HCT116 (cell line): ENCODE data around the gene RFXANK. TPM values are rescaled to one million over a fixed set of nuclear protein-coding genes. Genes with fewer than 3 reads are reported as not detected.

ENCODE experiments used
- ATAC-seq: fragments of 200-7000 bp; cut with Tn5 transposase; 2 replicates; pipeline ENCODE4 v1.9.1; 2020; ENCODE audit warnings: mild to moderate bottlenecking, moderate library complexity
- BruUV-seq: library from RNA; stranded (reverse); fragments of 400-500 nt; replicated peaks from 2 replicates; lab custom pipeline; 2021; lab: Mats Ljungman, UMichigan
- CTCF ChIA-PET: fragments of 300-600 bp; sonication (Branson Sonifier 250); formaldehyde crosslinking; loops from one replicate; lab custom pipeline; 2021; ENCODE audit warnings: antibody characterized with exemption; lab: Charles Lee
- POLR2A ChIA-PET: fragments of 300-600, 350-600 bp; sonication (Branson Sonifier 250); formaldehyde crosslinking; loops from one replicate; lab custom pipeline; 2021; ENCODE audit warnings: antibody characterized with exemption; lab: Charles Lee
- RAD21 ChIA-PET, 2 experiments: fragments of 300-600 bp; sonication (Branson Sonifier 250); formaldehyde crosslinking; loops; one replicate each; lab custom pipeline; 2023; ENCODE audit warnings: low total read pairs in 2 of 2; ENCODE audit not compliant: uncharacterized antibody in 2 of 2, unreplicated experiment in 2 of 2, low non-redundant PET in 1 of 2; lab: Charles Lee
- DNase-seq: peaks from one replicate; pipeline ENCODE4 v3.0.0-alpha.2; 2010; ENCODE audit warnings: low read depth, low spot score
- H2AFZ ChIP-seq: fragments of 200-600 bp; shearing (Covaris generic), sonication (generic); 2 replicates; pipeline ENCODE4 v1.6.1; 2017; ENCODE audit warnings: low read depth, mixed run types, mixed read lengths, antibody characterized with exemption, low read length; ENCODE audit not compliant: poor library complexity, severe bottlenecking
- H3K27ac ChIP-seq: 2 replicates; pipeline ENCODE4 v1.5.1; 2012; ENCODE audit warnings: low read depth, low read length
- H3K27me3 ChIP-seq: fragments of 200-600 bp; sonication (generic); 2 replicates; pipeline ENCODE4 v1.6.1; 2016; ENCODE audit warnings: mixed run types, low read length, mixed read lengths; ENCODE audit not compliant: insufficient read depth
- H3K36me3 ChIP-seq, 2 experiments: fragments of 200-500 bp in 1 of 2; fragments of 200-600 bp in 1 of 2; sonication (Bioruptor generic) in 1 of 2; sonication (generic) in 1 of 2; 2 replicates each; pipeline versions ENCODE4 v1.5.1 to v1.6.1; 2014 to 2016; ENCODE audit warnings: low read length in 2 of 2, inconsistent platforms in 1 of 2, mixed read lengths in 1 of 2, mixed run types in 1 of 2; ENCODE audit not compliant: insufficient read depth in 2 of 2, control insufficient read depth in 1 of 2
- H3K4me1 ChIP-seq, 2 experiments: fragments of 200-600 bp in 1 of 2; sonication (generic) in 1 of 2; 2 replicates each; pipeline versions ENCODE4 v1.5.1 to v1.6.1; 2012 to 2017; ENCODE audit warnings: low read length in 2 of 2, inconsistent platforms in 1 of 2, mild to moderate bottlenecking in 1 of 2, mixed read lengths in 1 of 2, mixed run types in 1 of 2, moderate library complexity in 1 of 2; ENCODE audit not compliant: insufficient read depth in 2 of 2, control insufficient read depth in 1 of 2
- H3K4me2 ChIP-seq: fragments of 200-600 bp; sonication (generic); 2 replicates; pipeline ENCODE4 v1.6.1; 2017; ENCODE audit warnings: mixed run types, low read length, mixed read lengths
- H3K4me3 ChIP-seq, 2 experiments: fragments of 200-600 bp in 1 of 2; sonication (generic) in 1 of 2; replicated peaks in 1 of 2; 2 replicates each; pipeline ENCODE4 v1.5.1; 2011 to 2016; ENCODE audit warnings: low read length in 2 of 2, control low read depth in 1 of 2, low read depth in 1 of 2, mild to moderate bottlenecking in 1 of 2, mixed read lengths in 1 of 2, mixed run types in 1 of 2
- H3K79me2 ChIP-seq: fragments of 200-600 bp; sonication (generic); 2 replicates; pipeline ENCODE4 v1.6.1; 2017; ENCODE audit warnings: mild to moderate bottlenecking, mixed run types, low read length, moderate library complexity, mixed read lengths; ENCODE audit not compliant: insufficient read depth
- H3K9ac ChIP-seq: fragments of 200-600 bp; sonication (generic); 2 replicates; pipeline ENCODE4 v1.6.1; 2016; ENCODE audit warnings: low read length, mixed read lengths
- H3K9me2 ChIP-seq: fragments of 200-600 bp; sonication (generic), shearing (Covaris generic); 2 replicates; pipeline ENCODE4 v1.6.1; 2017; ENCODE audit warnings: mixed run types, mild to moderate bottlenecking, moderate library complexity; ENCODE audit not compliant: insufficient read depth
- H3K9me3 ChIP-seq, 2 experiments: fragments of 200-500 bp in 1 of 2; fragments of 200-600 bp in 1 of 2; sonication (Bioruptor generic) in 1 of 2; sonication (generic) in 1 of 2; 2 replicates each; pipeline ENCODE4 v1.6.1; 2014 to 2017; ENCODE audit warnings: low read length in 2 of 2, mixed read lengths in 2 of 2, inconsistent platforms in 1 of 2, low read depth in 1 of 2, mild to moderate bottlenecking in 1 of 2, mixed run types in 1 of 2, moderate library complexity in 1 of 2; ENCODE audit not compliant: control insufficient read depth in 1 of 2, insufficient read depth in 1 of 2
- H4K20me1 ChIP-seq: fragments of 200-600 bp; sonication (generic), shearing (Covaris generic); 2 replicates; pipeline ENCODE4 v1.6.1; 2017; ENCODE audit warnings: mixed run types, mild to moderate bottlenecking, moderate library complexity; ENCODE audit not compliant: insufficient read depth
- CBX3 ChIP-seq: IDR thresholded peaks from 2 replicates; pipeline ENCODE4 v1.6.1; 2012; ENCODE audit warnings: low read depth
- CEBPB ChIP-seq: IDR thresholded peaks from 2 replicates; pipeline ENCODE4 v1.6.1; 2012; ENCODE audit warnings: low read depth
- CTCF ChIP-seq, 3 experiments: fragments of 200-600 bp in 1 of 3; sonication (generic) in 1 of 3; IDR thresholded peaks in 2 of 3; conservative IDR thresholded peaks in 1 of 3; 2 replicates each; pipeline ENCODE4 v1.5.1; 2012 to 2017; ENCODE audit warnings: low read depth in 2 of 3, low read length in 2 of 3, antibody characterized with exemption in 1 of 3, borderline replicate concordance in 1 of 3, control low read depth in 1 of 3, mild to moderate bottlenecking in 1 of 3, mixed read lengths in 1 of 3, mixed run types in 1 of 3, moderate library complexity in 1 of 3; ENCODE audit not compliant: insufficient read depth in 1 of 3
- EGR1 ChIP-seq: IDR thresholded peaks from 2 replicates; pipeline ENCODE4 v1.6.1; 2012; ENCODE audit warnings: low read depth
- ELF1 ChIP-seq: IDR thresholded peaks from 2 replicates; pipeline ENCODE4 v1.6.1; 2012; ENCODE audit warnings: low read depth, borderline replicate concordance
- EZH2 ChIP-seq: fragments of 200-600 bp; sonication (generic); IDR thresholded peaks from 2 replicates; pipeline ENCODE4 v1.6.1; 2017; ENCODE audit warnings: antibody characterized with exemption, mixed run types
- EZH2phosphoT487 ChIP-seq: fragments of 200-600 bp; IDR thresholded peaks from 2 replicates; pipeline ENCODE4 v1.6.1; 2018; ENCODE audit warnings: antibody characterized with exemption, borderline replicate concordance
- FOSL1 ChIP-seq: IDR thresholded peaks from 2 replicates; pipeline ENCODE4 v1.6.1; 2012; ENCODE audit warnings: low read depth
- POLR2A ChIP-seq: IDR thresholded peaks from 2 replicates; pipeline ENCODE4 v1.7.0; 2011; ENCODE audit warnings: borderline replicate concordance; ENCODE audit not compliant: insufficient read depth, insufficient read length; ENCODE audit errors: extremely low read depth
- POLR2AphosphoS5 ChIP-seq: IDR thresholded peaks from 2 replicates; pipeline ENCODE4 v1.6.1; 2011; ENCODE audit warnings: mild to moderate bottlenecking, low read depth, low read length, moderate library complexity
- RAD21 ChIP-seq: IDR thresholded peaks from 2 replicates; pipeline ENCODE4 v1.6.1; 2012; ENCODE audit warnings: low read depth, mild to moderate bottlenecking
- REST ChIP-seq: IDR thresholded peaks from 2 replicates; pipeline ENCODE4 v1.6.1; 2012; ENCODE audit warnings: low read depth
- SP1 ChIP-seq: IDR thresholded peaks from 2 replicates; pipeline ENCODE4 v1.6.1; 2012; ENCODE audit warnings: low read depth
- SRF ChIP-seq: IDR thresholded peaks from 2 replicates; pipeline ENCODE4 v1.6.1; 2012; ENCODE audit warnings: low read depth
- TCF7L2 ChIP-seq: IDR thresholded peaks from 2 replicates; pipeline ENCODE4 v1.7.0; 2011; ENCODE audit warnings: borderline replicate concordance, inconsistent platforms; ENCODE audit not compliant: insufficient read depth, insufficient read length; ENCODE audit errors: extremely low read depth
- ZBTB33 ChIP-seq: IDR thresholded peaks from 2 replicates; pipeline ENCODE4 v1.6.1; 2011; ENCODE audit warnings: mild to moderate bottlenecking, low read length, moderate library complexity; ENCODE audit not compliant: insufficient replicate concordance; ENCODE audit errors: extremely low read depth
- ZFX ChIP-seq: fragments of 450-650 bp; IDR thresholded peaks from 2 replicates; pipeline ENCODE4 v1.6.1; 2017
- ZNF274 ChIP-seq: fragments of 200-500 bp; sonication (Bioruptor generic); IDR thresholded peaks from 2 replicates; pipeline ENCODE4 v1.6.1; 2014; ENCODE audit warnings: mild to moderate bottlenecking, low read depth, low read length, inconsistent platforms
- intact Hi-C: fragments of 100-400 bp; cut with micrococcal nuclease; formaldehyde crosslinking; loops from 2 replicates; pipeline ENCODE4 v1.10.0; 2022
- total RNA-seq: library from RNA; stranded (reverse); gene quantifications from one replicate; pipeline ENCODE4 v1.2.1, GENCODE V29; 2021; ENCODE audit not compliant: unreplicated experiment

RFXANK gene
- total RNA-seq, 1 experiment from 2014 or later: 78.9 TPM

- Histone ChIP-seq H3K4me1 (peaks cover 9 to 14% of the 10 kb centered on the region in 2 experiments), H3K4me2 (no peak overlapping the region), H3K27me3 (no peaks in the 10 kb centered on the region), H3K36me3 (no peaks in the 10 kb centered on the region), H3K4me3 (no peak overlapping the region), H3K27ac (no peak overlapping the region), H2AFZ (no peak overlapping the region), H3K79me2 (no peaks in the 10 kb centered on the region), H3K9me2 (no peaks in the 10 kb centered on the region), H4K20me1 (no peaks in the 10 kb centered on the region), H3K9me3 (peaks cover 0 to 3% of the 10 kb centered on the region in 2 experiments; a peak in 1 of 4 replicates), H3K9ac (no peak overlapping the region)
- DNase-seq (no peak), ATAC-seq (no peak)
- no TSS peak for BruUV-seq
- ChIA-PET POLR2A (no interaction called here), RAD21 (no interaction called here), CTCF (no interaction called here)
- TF ChIP-seq RAD21 (no peak), ZBTB33 (no peak), REST (no peak), POLR2A (no peak), CEBPB (no peak), ZFX (no peak), EZH2 (no peak), POLR2AphosphoS5 (no peak), EGR1 (no peak), CBX3 (no peak), SRF (no peak), ELF1 (no peak), FOSL1 (no peak), SP1 (no peak), CTCF (IDR thresholded peaks at IDR 0.05 in 2 of 3, conservative IDR thresholded peaks at IDR 0.05 in 1 of 3; ENCODE audit: borderline replicate concordance in 1 of 3, insufficient read depth in 1 of 3, low read depth in 2 of 3, low read length in 2 of 3) (no peak), EZH2phosphoT487 (no peak), TCF7L2 (no peak), ZNF274 (no peak)
- intact Hi-C loops: no loop called here
These were observed 31.6 kb downstream of the RFXANK start for GRCh38 chr19:19223636-19224035.
